HFFc6 (cell line): ENCODE measurements around the gene ABCB4. TPM values are rescaled to one million over a fixed set of nuclear protein-coding genes. Genes with fewer than 3 reads are reported as not detected.

Experiments
- DNase-seq: peaks from one replicate; pipeline ENCODE4 v3.0.0-alpha.2; 2018
- H3K27ac Mint-ChIP-seq: 2 replicates; pipeline ENCODE4 v1.8.0; 2020; ENCODE audit warnings: mild to moderate bottlenecking, mixed read lengths
- H3K27me3 Mint-ChIP-seq: 2 replicates; pipeline ENCODE4 v1.8.0; 2021; ENCODE audit warnings: mild to moderate bottlenecking, moderate library complexity, mixed read lengths; ENCODE audit not compliant: insufficient read depth
- H3K36me3 Mint-ChIP-seq: 2 replicates; pipeline ENCODE4 v1.8.0; 2021; ENCODE audit warnings: low read depth, mixed read lengths
- H3K4me1 Mint-ChIP-seq: 2 replicates; pipeline ENCODE4 v1.8.0; 2020; ENCODE audit warnings: low read depth, mixed read lengths
- H3K4me3 Mint-ChIP-seq: 2 replicates; pipeline ENCODE4 v1.8.0; 2020; ENCODE audit warnings: mild to moderate bottlenecking, moderate library complexity, mixed read lengths
- H3K9me3 Mint-ChIP-seq: 2 replicates; pipeline ENCODE4 v1.8.0; 2020; ENCODE audit warnings: mild to moderate bottlenecking, mixed read lengths
- CTCF ChIP-seq: fragments of 200-600 bp; sonication (generic); IDR thresholded peaks from 2 replicates; pipeline ENCODE4 v1.5.0; 2021; ENCODE audit warnings: antibody characterized with exemption, mild to moderate bottlenecking
- total RNA-seq, 6 experiments: library from RNA; stranded (reverse); fragmentation: NEBNext Ultra II Directional; extraction: Animal tissue kit (Norgen Biotek cat#: 25700); gene quantifications; 2 replicates in 1 of 6; 3 replicates in 5 of 6; pipeline ENCODE4 v1.2.3, GENCODE V29; 2021

The ABCB4 gene
- total RNA-seq, 6 experiments from 2014 or later = 0.06 TPM; not detected in 5

- Mint-ChIP-seq H3K36me3 (no peaks in the 10 kb centered on the region), H3K4me1 (peaks cover 4% of the 10 kb centered on the region), H3K27me3 (no peaks in the 10 kb centered on the region; the same call in 1 of the 2 replicates), H3K4me3 (no peak overlapping the region), H3K9me3 (no peaks in the 10 kb centered on the region), H3K27ac (no peak overlapping the region)
- DNase-seq = peak; percentile 9
- no peak for TF ChIP-seq CTCF
These were observed 70.8 kb downstream of the ABCB4 start for GRCh38 chr7:87404674-87405073.

- peak; percentile 69 for DNase-seq
- no peak for TF ChIP-seq CTCF
- H3K4me1 Mint-ChIP-seq = peaks cover 29% of the 10 kb centered on the region
- peaks cover 2% of the 10 kb centered on the region; the same call in 1 of the 2 replicates for H3K27me3 Mint-ChIP-seq
- no peak overlapping the region for H3K4me3 Mint-ChIP-seq
- peaks cover 4% of the 10 kb centered on the region; the same call in 1 of the 2 replicates for H3K36me3 Mint-ChIP-seq
- peak overlapping the region; percentile 44; the same call in 1 of the 2 replicates for H3K27ac Mint-ChIP-seq
- no peaks in the 10 kb centered on the region for H3K9me3 Mint-ChIP-seq
These were observed 77.0 kb downstream of the ABCB4 start for GRCh38 chr7:87398446-87398845.

GRCh38 chr7:87395442-87396020 lies 79.9 kb downstream of the ABCB4 start:
- H3K27me3 Mint-ChIP-seq = peaks cover 2% of the 10 kb centered on the region; the same call in 1 of the 2 replicates
- no peaks in the 10 kb centered on the region for H3K9me3 Mint-ChIP-seq
- no peak overlapping the region for H3K27ac Mint-ChIP-seq
- peaks cover 29% of the 10 kb centered on the region for H3K4me1 Mint-ChIP-seq
- H3K36me3 Mint-ChIP-seq = peaks cover 4% of the 10 kb centered on the region; the same call in 1 of the 2 replicates
- no peak for DNase-seq
- H3K4me3 Mint-ChIP-seq = no peak overlapping the region
- TF ChIP-seq CTCF = no peak

GRCh38 chr7:87391020-87391701 lies 84.3 kb downstream of the ABCB4 start:
- Mint-ChIP-seq H3K27ac (no peak overlapping the region), H3K4me1 (no peaks in the 10 kb centered on the region), H3K27me3 (no peaks in the 10 kb centered on the region), H3K9me3 (no peaks in the 10 kb centered on the region), H3K36me3 (peaks cover 25% of the 10 kb centered on the region), H3K4me3 (no peak overlapping the region)
- TF ChIP-seq CTCF = no peak
- DNase-seq = no peak

- H3K36me3 Mint-ChIP-seq = peaks cover 28% of the 10 kb centered on the region
- no peak overlapping the region for H3K27ac Mint-ChIP-seq
- H3K9me3 Mint-ChIP-seq = no peaks in the 10 kb centered on the region
- TF ChIP-seq CTCF = no peak
- no peak for DNase-seq
- no peak overlapping the region for H3K4me3 Mint-ChIP-seq
- no peaks in the 10 kb centered on the region for H3K4me1 Mint-ChIP-seq
- no peaks in the 10 kb centered on the region for H3K27me3 Mint-ChIP-seq
These were observed 94.6 kb downstream of the ABCB4 start for GRCh38 chr7:87380905-87381304.
